H1 (cell line): Measurements from ENCODE around the gene BARX2. TPM values are rescaled to one million over a fixed set of nuclear protein-coding genes. Genes with fewer than 3 reads are reported as not detected.
A peak's percentile ranks its signal among the peaks of the same experiment; 100 is the strongest.

Experiments used
- ASH2L ChIP-seq: fragments of 200-600, 300-600 bp; sonication (generic); IDR thresholded peaks from one replicate; pipeline ENCODE4 v1.7.1; 2017; ENCODE audit warnings: low read length
- ATF2 ChIP-seq: IDR thresholded peaks from 2 replicates; pipeline ENCODE4 v1.6.1; 2012; ENCODE audit warnings: low read length, inconsistent platforms
- BCL11A ChIP-seq, 2 experiments: IDR thresholded peaks; one replicate each; pipeline ENCODE4 v1.6.1; 2011; ENCODE audit warnings: low read depth in 2 of 2, low read length in 2 of 2, mild to moderate bottlenecking in 2 of 2
- BRCA1 ChIP-seq: IDR thresholded peaks from 2 replicates; pipeline ENCODE4 v1.6.1; 2012; ENCODE audit warnings: low read depth, low read length, improper control_type of control experiment
- CBX8 ChIP-seq: fragments of 300-800, 300-1000 bp; sonication (generic); IDR thresholded peaks from 2 replicates; pipeline ENCODE4 v1.7.1; 2016; ENCODE audit warnings: low read depth, low read length, borderline replicate concordance
- CEBPB ChIP-seq: IDR thresholded peaks from 2 replicates; pipeline ENCODE4 v1.6.1; 2012; ENCODE audit warnings: low read depth, low read length
- CHD2 ChIP-seq: IDR thresholded peaks from 2 replicates; pipeline ENCODE4 v1.6.1; 2012; ENCODE audit warnings: low read length, improper control_type of control experiment
- CTBP2 ChIP-seq: IDR thresholded peaks from 2 replicates; pipeline ENCODE4 v1.7.0; 2011; ENCODE audit warnings: borderline replicate concordance, mild to moderate bottlenecking, moderate library complexity, mixed read lengths, low read length; ENCODE audit not compliant: insufficient read depth, insufficient read length
- EZH2 ChIP-seq: fragments of 200-600 bp; sonication (generic); IDR thresholded peaks from 2 replicates; pipeline ENCODE4 v1.7.1; 2012; ENCODE audit warnings: low read depth, mild to moderate bottlenecking, moderate library complexity, low read length, inconsistent platforms; ENCODE audit not compliant: severe bottlenecking
- GABPA ChIP-seq: IDR thresholded peaks from 2 replicates; pipeline ENCODE4 v1.6.1; 2011; ENCODE audit warnings: mild to moderate bottlenecking, low read length, moderate library complexity, borderline replicate concordance; ENCODE audit not compliant: insufficient read depth
- KDM1A ChIP-seq: fragments of 200-600, 300-600 bp; sonication (generic); IDR thresholded peaks from 2 replicates; pipeline ENCODE4 v1.7.1; 2016; ENCODE audit warnings: mild to moderate bottlenecking, low read length, borderline replicate concordance
- NANOG ChIP-seq: IDR thresholded peaks from 2 replicates; pipeline ENCODE4 v1.6.1; 2011; ENCODE audit warnings: low read length, low read depth, mild to moderate bottlenecking, inconsistent platforms; ENCODE audit not compliant: insufficient read depth, poor library complexity, severe bottlenecking
- NRF1 ChIP-seq: IDR thresholded peaks from 2 replicates; pipeline ENCODE4 v1.6.1; 2011; ENCODE audit warnings: mild to moderate bottlenecking, low read depth, low read length, improper control_type of control experiment
- RAD21 ChIP-seq, 2 experiments: IDR thresholded peaks in 1 of 2; conservative IDR thresholded peaks in 1 of 2; 2 replicates each; pipeline ENCODE4 v1.6.1; 2011; ENCODE audit warnings: low read depth in 2 of 2, low read length in 2 of 2, improper control_type of control experiment in 1 of 2, inconsistent platforms in 1 of 2, mild to moderate bottlenecking in 1 of 2, moderate library complexity in 1 of 2
- RNF2 ChIP-seq: fragments of 200-900, 300-1000 bp; sonication (generic); IDR thresholded peaks from 2 replicates; pipeline ENCODE4 v1.7.1; 2016; ENCODE audit warnings: borderline replicate concordance, low read depth, mild to moderate bottlenecking, antibody characterized with exemption, low read length; ENCODE audit not compliant: poor library complexity, severe bottlenecking; ENCODE audit errors: missing control alignments
- RXRA ChIP-seq: IDR thresholded peaks from 2 replicates; pipeline ENCODE4 v1.6.1; 2011; ENCODE audit warnings: low read depth, mild to moderate bottlenecking, low read length, moderate library complexity; ENCODE audit not compliant: insufficient read depth
- SIRT6 ChIP-seq: IDR thresholded peaks from one replicate; pipeline ENCODE4 v1.7.1; 2012; ENCODE audit warnings: low read length, inconsistent platforms
- SP2 ChIP-seq: IDR thresholded peaks from 2 replicates; pipeline ENCODE4 v1.6.1; 2012; ENCODE audit warnings: mild to moderate bottlenecking, low read length, inconsistent platforms
- YY1 ChIP-seq: IDR thresholded peaks from 2 replicates; pipeline ENCODE4 v1.6.1; 2011; ENCODE audit warnings: low read depth, mild to moderate bottlenecking, low read length
- polyA plus RNA-seq, 7 experiments: library from polyadenylated mRNA; depleted of rRNA in 3 of 7; stranded (reverse) in 5 of 7; unstranded in 2 of 7; fragments of >200 nt in 5 of 7; fragments of 200-250 nt in 2 of 7; gene quantifications; 1 replicate in 5 of 7; 2 replicates in 1 of 7; 4 replicates in 1 of 7; pipeline versions ENCODE4 v1.2.1 to v1.2.3, GENCODE V29; 2011 to 2013; ENCODE audit warnings: missing spikeins in 2 of 7, mixed read lengths in 2 of 7
- total RNA-seq: library from RNA; stranded (reverse); fragmentation: NEBNext Ultra II Directional; extraction: Animal tissue kit (Norgen Biotek cat#: 25700); gene quantifications from 2 replicates; pipeline ENCODE4 v1.2.1, GENCODE V29; 2021

BARX2 gene
- total and polyA plus RNA-seq, 2 of the 8 experiments (the other 6 are each of a cell fraction or from before 2014, with no cell fraction given), result not detected

- TF ChIP-seq CHD2, result no peak
- no peak for TF ChIP-seq GABPA
- no peak for TF ChIP-seq RNF2
- TF ChIP-seq BRCA1, result no peak
- peak; percentile 59 for TF ChIP-seq ASH2L
- TF ChIP-seq CEBPB, result no peak
- no peak for TF ChIP-seq BCL11A (IDR thresholded peaks at IDR 0.05; ENCODE audit: low read depth in 2 of 2, low read length in 2 of 2)
- TF ChIP-seq NANOG, result no peak
- no peak for TF ChIP-seq RXRA
- peak; percentile 42; the same call in 1 of the 2 replicates for TF ChIP-seq YY1
- TF ChIP-seq EZH2, result no peak
- TF ChIP-seq RAD21 (IDR thresholded peaks at IDR 0.05 in 1 of 2, conservative IDR thresholded peaks at IDR 0.05 in 1 of 2; ENCODE audit: low read depth in 2 of 2, low read length in 2 of 2), result peak; percentile 80 to 86
- no peak for TF ChIP-seq CBX8
- no peak for TF ChIP-seq NRF1
- no peak for TF ChIP-seq ATF2
- no peak for TF ChIP-seq SP2
- no peak for TF ChIP-seq SIRT6
- no peak for TF ChIP-seq KDM1A
- TF ChIP-seq CTBP2, result peak; percentile 51
Measured at GRCh38 chr11:129375751-129376657, at the start of gene BARX2 (continued).
